HG03520 (cell line): ENCODE results near the gene ASTN1.
A peak's percentile ranks its signal among the peaks of the same experiment; 100 is the strongest.

ENCODE experiments used
- ATAC-seq: cut with Tn5 transposase; IDR thresholded peaks from one replicate; pipeline ENCODE4 v1.9.1; 2021; ENCODE audit warnings: mild to moderate bottlenecking, moderate library complexity; ENCODE audit not compliant: unreplicated experiment

Gene ASTN1

DNA sequence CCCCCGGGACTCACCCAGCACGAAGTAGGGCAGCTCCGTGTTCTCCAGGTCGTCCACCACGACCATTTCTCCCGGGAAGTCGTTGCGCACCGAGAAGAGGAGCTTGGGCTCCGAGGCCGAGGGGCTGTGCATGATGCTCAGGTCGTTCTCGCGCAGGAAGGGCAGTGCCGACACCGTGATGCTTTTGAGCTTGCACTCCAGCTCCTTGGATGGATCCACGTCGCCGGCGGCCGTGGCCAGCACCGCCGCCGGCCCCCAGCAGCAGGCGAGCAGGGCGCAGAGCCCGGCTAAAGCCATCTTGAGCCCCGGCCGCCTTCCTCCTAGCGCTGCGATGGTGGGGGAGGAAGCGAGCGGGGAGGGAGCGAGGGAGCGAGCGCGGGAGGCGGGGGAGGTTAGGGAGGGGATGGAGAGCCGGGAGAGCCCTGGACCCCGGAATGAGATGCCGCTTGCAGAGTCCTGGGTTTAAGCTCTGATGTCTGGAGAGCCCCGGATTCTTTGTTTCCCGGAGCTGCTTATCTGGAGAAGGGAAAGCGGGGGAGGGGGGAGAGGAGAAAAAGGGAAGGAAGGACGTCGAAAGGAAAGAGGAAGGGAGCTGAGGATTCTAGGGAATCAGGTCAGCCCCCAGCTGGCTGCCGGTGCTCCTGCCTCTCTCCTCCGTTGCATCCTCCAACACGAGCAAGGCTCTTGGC is at the start of gene ASTN1:
TSS of gene ASTN1 (minus strand) at position 333 of the 689 bp plus-strand sequence. CDS start at position 297, 36 bp downstream.
- no peak for ATAC-seq

DNA sequence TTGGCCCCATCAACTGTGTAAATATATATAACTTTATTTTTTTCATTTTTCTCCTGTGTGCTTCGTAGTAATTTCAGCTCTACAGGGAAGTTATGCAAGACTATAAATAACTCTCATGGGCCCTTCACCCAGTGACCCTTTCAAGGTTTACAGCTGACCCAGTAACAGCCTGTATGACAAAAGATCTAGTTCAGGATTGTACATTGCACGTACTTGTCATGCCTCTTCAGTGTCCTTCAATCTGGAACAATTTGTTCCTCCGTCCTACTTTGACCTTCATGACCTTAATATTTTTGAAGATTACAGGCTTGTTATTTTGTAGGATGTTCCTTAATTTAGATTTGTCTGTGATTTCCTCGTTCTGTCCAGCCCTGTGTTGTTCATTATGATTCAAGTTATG is 46.7 kb upstream of the ASTN1 start:
- ATAC-seq: no peak

DNA sequence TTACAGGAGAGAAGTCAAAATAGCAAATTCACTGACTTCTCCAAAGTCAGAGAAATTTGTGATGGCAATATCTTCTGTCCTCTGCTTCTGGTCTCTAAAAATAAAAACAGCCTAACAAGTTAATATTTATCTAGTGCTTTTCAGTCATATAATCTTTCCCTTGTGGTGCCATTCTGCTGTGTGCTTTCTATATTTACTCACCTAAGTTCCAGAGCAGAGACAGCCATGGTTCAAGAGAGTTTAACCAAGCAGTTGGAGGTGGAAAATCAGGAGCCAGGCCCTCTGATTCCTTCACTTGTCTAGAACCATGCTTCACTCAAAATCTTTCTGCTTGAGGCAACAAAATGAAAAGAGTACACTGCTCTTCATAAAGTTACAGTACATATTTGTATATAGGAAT is 45.6 kb upstream of the ASTN1 start:
- ATAC-seq: no peak

DNA sequence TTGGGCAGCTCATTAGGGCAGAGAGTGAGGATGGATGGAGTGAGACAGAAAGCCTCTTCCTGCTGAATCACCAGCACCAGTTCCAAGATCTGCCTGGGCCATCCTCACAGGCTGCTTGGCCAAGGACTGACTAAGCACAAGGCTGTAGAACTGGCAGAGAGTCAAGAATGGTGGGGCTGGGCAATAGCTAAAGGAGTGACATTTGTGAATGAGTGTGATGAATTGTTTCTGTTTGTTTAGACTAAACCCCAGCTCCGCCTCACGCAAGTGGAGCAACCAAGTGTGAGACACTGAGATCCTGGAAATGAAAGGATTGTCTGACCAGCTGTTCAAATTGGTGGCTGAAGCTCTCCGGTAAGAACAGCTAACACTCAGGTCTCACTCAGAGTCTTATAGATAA is 44.8 kb upstream of the ASTN1 start:
- no peak for ATAC-seq

DNA sequence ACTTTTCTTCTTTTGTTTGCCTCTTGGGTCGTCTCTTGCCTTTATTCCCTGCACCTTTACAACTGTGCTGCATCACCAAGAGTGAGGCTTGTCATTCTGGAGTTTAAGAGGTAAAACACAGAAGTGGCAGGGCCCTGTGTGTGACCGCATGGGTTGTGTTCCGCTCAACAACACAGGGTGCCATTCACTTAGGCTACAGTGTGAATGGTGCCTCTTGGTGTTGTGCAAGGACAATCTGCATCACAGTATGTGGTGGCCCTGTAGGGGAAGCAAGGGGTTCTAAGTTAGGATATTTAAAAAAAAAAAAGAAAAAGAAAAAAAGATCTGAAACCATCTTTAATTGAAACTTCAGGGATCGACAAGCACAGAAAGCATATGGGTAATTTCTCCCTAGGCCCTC is 44.4 kb upstream of the ASTN1 start:
- ATAC-seq: no peak

DNA sequence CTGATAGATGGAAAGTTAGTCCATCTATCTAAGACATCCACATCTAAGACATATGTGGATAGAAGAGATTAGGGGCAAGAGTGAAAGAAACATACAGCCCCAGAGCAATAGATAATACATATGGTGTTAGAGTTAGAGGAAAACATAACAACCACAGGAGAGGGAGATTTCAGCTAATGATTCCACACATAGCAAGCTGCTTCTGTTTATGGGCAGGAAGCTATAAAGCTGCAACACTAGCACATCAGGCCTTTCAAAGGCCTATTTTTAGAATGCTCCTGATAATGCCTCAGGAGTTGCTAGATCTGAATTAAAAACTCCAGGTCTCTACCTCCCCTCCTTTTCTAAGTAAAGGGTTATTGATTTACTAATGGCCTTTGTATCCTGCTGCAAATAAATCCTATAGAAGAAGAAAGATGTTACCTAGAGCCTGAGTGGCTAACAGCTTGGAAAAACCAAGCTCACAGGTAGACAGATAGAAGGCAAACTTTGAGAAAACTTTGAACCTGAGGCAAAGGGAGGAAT is 42.4 kb upstream of the ASTN1 start:
- ATAC-seq: no peak

DNA sequence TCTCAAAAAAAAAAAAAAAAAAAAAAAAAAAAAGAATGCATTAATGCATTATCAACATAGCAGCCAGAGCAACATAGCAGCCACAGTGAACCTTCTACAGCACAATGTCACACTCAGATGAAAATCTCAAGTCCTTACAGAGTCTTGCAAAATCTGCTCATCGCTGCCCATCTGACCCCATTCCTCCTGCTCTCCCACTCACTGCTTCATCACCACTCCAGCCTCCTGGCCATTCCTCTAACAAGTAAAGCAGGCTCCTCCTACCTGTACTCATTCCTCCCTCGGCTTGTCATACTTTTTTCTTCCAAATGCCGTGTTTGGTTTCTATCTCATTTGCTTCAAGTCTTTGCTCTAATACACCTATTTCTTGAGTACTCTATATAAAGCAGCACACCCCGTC is 35.8 kb upstream of the ASTN1 start:
- no peak for ATAC-seq

DNA sequence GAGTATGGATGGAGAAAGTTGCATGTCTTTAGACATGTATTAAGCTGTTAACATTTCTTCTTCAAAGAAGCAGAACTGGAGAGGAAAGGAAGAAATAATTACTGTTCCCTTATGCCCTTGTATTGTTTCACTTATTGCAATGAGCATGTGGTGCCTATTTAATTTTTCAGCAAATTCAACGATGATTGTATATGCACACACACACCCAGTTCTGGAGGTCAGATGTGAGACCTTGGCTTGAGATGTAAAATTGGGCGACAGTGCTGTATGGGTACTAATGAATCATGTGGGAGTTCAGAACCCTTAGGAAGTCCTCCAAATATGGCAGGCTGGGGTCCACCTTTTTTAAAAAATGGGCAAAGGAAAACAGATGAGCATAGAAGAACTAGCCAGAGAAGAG is 33.7 kb upstream of the ASTN1 start:
- no peak for ATAC-seq

DNA sequence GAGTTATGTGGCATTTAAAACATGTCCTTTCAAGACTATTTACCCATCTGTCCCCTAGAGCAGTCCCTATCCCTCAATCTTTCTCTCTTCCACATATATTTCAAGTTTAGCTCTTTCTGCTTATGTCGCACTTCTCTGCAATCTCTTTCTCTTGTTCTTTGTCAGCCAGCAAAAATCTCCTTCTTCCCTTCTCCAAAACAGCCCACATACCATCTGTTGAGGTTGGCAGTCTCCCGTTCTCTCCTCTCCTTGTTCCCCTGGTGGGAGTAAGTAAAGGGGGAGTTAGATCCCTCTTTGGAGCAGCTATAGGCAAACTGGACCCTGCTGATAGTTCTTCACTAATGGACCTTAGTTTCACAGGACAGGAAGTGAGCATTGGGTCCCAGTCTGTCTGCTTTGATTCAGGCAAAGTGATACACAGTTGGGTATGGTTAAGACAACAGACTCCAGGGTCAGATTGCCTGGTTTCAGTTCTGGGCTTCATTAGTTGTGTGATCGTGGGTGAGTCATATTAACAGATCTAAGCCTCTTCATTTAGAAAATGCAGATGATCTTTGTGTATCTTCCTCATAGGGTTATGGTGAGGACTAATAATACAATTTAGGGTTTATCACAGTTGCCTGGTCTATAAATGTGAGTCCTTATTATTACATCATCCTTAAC is 25.9 kb upstream of the ASTN1 start:
- no peak for ATAC-seq

DNA sequence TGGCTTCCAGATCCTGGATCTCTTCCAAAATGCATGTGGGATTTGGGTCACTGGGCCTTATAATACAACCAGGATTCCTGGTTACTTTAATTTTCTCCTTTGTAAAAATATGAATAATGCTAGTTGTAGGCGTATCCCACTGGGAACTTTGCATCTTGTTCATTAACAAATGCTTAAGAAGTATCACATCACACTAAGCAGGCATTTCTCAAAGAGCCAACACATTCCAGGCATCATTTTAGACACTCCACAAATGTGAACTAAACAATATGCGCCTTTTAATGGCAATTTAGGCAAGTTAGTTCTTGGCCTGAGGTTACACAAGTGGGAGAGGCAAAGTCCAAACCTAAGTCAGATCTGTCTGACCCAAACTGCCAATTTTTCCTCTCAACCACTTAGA is 22.1 kb upstream of the ASTN1 start:
- ATAC-seq: no peak

DNA sequence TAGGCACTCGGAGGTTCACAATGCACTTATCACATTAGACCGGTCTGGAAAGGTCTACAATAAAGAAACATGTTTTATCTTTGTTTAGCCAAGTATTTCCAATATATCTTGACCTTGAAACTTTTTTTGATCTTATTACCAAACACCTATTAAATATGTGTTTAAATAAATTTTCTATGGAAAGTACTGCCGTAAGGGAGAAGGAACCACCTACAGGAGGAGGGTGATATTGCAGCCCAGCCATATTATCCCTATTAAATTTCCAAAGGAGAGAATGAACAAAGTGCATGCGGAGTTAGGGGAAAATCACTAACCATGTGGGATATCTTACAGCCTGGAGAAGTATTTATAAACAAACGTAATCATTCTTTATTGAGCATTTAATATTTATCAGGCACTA is 20.7 kb upstream of the ASTN1 start:
- no peak for ATAC-seq

DNA sequence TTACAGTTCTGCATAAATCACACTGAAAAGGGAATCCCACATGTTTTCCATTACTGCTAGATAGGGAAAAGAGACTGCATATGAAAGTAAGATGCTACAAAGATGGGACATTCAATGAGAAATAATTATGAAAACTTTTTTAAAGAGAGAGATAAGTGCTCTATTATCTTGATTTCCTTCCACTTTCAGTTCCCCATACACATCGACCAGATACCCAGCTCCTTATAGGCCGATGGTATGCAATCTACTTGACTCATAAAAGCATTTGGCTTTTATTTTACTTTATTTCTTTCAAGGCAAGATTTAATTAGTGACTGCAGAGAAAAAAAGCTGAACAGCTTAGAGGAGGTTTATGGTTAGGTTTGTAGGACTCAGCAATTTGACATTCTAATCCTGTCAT is 19.3 kb upstream of the ASTN1 start:
- ATAC-seq: no peak

DNA sequence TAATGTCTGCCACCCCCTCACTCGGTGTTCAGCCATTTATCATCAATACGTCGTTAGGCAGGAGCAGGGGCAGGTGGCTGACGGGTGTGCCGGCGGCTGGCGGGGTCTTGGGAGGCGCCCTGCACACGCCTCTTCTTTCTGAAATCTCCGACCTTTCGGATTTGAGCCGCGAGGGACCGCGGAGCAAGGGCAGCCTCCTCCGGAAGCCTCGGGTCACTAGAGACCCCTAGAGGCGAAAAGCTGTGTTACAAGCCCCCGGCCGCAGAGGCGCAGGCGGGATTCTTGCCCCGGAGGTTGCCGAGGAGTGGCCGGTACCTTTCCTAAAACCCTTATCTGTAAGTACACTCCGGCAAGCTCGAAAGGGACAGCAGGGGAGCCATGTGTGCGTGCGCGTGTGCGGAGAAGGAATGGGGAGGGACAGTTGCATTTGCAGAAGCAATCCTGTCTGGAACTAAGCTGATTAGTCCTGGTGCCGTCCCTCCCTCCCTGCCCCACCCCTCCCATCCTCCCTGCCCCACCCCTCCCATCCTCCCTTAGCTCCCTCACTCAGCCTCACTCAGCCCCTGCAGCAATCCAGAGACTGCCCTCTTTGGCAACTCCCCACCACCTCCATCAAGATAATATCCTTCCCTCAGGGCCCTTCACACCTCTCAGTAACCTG is 17.2 kb upstream of the ASTN1 start:
- ATAC-seq: peak; percentile 94

DNA sequence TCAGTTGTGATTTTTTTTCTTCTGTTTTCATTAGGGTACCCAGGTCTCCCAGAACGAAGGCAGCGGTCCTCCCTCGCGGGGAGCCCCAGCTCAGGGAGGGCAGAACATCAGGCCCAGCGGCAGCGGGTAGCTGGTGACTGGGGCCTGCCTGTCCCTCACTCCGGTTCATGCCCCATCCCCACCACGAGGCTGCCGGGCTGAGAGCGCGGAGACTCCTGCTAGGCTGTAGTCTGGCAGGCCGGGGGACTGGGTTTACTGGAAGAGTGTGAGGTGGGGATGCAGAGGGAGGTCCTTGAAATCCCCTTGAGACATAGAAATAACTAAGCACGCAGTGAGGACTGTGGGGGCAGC is 16.7 kb upstream of the ASTN1 start:
- no peak for ATAC-seq

DNA sequence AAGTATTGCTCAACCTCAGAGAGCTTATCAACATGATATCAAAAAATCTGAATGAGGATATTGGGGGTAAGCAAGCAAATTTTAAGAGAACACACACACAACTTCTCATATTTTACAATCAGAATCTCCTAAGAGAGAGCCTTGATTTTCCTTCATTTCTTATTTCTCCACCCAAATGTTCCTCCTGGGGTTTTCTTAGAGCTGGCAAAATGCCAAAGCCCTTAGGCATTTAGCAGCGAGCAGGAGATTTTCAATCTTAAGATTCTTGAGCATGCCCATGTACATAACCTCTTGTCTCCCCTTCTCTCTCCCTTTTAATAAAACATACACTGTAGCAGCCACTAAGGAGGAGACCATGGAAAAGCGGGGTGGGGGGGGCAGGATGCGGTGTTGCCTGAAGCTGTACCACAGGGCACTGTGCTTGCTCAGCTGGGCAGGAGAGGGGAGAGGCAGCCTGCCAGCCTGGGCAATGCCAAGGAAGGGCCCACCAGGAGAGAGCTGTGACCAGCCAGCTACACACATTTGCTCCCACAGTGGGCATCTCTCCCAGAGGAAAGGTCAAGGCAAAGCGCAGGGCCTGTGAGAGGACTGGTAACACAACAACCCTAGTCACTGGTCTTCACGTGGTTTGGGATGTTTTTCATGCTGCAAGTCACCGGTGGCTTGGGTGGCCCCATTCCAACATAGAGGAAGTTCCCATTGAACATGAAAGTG is 10.6 kb upstream of the ASTN1 start:
- no peak for ATAC-seq

DNA sequence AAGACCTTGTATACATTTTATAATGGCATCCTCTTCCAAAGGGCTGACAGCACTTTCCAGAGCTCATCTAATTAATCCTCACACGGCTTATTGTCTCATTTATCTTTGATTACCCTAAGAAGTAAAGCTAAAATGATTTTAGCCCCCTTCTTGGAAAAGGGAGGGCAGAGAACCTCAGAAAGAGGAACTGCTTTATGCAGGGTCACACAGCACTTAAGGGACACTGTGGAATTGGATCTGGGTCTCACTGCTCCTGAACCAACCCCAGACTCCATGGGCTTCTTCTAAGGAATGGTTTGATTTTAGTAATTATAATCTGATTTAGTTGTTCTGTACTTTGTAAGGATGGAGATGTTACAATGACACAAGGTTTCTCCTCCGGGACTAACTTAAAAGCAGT is 9.5 kb upstream of the ASTN1 start:
- no peak for ATAC-seq

DNA sequence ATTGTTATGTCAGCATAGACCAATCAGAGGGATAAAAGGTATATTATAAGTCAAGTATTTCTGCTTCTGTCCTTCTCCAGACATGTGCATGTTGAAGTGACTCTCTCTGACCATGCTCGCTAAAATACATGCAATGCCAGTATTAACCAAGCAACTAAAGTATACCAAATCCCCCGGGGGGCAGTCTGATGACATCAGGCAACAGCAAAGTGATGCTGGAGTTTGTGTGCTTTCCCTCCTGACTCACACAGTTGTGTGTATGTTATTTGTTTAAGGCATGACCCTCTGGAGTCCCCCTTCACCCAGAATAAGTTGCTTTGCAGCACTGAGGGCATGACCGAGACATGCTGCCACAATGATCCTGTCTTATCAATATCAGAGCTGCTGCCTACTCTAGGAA is 8.4 kb upstream of the ASTN1 start:
- ATAC-seq: no peak

DNA sequence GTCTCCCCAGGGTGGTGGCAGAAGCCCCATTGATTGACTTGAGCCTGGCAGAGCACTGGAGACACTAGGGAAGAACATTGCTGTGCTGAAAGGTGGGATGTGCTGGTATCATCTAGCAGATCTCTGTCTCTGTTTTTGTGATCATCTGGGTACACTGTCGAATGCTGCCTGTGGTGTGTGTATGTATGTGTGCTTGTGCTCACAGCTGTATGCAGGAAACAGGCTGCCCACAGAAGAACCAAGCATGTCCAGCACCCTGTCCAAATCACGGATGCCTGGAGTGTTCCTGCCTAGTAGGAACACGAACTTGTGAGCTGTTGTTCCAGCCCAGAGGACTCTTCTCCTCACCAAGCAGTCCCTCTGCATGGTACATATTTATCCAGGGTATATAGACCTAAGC is 7.8 kb upstream of the ASTN1 start:
- no peak for ATAC-seq

DNA sequence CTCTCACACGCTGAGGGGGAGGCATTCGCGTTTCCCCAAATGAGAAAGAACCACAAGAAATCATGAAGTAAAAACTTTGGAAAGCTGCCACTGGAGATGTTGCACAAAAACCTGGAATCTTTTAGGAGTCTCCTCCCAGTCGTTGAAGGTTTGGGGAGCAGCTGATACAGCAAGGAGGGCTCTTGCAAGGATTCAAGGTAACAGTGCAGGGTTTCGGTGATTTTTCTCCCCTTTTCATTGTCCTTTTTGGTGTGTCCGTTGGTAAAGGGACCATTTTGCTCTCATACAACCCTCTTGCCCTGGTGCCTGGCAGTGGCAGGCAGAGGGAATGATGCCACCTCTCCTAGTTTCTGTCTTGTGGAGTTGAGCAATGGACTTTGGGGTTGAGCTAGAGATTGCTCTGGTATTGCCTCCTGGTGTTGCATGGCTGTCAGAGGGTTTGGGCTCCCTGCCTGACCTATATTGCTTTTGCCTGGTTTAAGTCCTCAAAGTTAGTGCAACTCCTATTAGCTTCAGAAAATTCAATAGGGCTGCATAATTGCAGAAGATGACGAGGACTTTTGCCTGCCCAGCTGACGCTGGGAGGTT is 7.1 kb upstream of the ASTN1 start:
- ATAC-seq: no peak

DNA sequence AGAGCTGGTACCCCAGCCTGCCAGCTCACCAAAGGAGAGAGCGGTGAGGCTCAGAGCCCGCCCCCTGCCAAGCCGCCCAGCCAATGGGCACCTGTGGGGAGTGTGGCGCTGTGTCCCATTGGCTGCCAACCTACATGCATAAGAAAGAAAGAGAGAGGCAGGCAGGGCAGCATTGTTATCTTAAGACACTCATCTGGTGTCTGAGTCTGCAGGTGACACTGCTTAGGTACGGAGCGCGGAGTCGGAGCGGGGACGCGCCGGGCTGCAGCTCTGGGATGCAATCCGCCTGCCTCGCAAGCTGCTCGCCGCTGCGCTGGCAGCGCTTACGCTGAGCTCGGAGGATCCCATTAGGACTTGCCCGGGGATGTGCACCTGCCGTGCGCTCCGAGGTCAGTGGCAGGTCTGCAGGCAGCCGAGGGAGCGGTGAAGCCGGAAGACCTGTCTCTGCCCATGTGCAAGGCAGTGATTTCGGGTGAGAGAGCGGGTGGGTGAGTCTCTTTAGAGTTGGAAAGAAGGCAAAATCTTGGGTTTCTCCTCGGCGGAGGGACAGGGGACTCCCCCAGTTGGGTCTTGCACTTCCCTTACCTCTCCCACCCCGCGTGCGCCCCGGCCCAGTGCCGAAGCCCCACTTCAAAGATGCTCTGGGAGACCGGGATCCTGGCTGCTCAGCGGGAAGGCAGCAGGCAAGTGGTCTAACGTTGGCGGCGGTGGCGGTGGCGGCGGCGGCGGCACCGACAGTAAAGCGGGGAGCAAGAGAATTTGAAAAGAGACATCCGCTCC is 6.4 kb upstream of the ASTN1 start, which contains the start of gene BRINP2:
TSS of gene BRINP2 (plus strand) at position 203 of the 780 bp plus-strand sequence. CDS start 58,919 bp downstream, outside the sequence.
- ATAC-seq: peak; percentile 89
